ENCODE results near the gene TBPL2.
"Not testable (repeated sequence)": the region's sequence is repeated elsewhere in the genome, so short reads cannot be mapped to it uniquely, and the experiment has no call there.

Gene TBPL2

GRCh38 chr14:55438066-55438683, 2.2 kb downstream of the TBPL2 start:
- peak; percentile 61 for DNase-seq

- no peak for DNase-seq
Measured at GRCh38 chr14:55436931-55437330, 3.5 kb downstream of the TBPL2 start.

- no peak for DNase-seq
Measured at GRCh38 chr14:55436519-55436918, 3.9 kb downstream of the TBPL2 start.

- no peak for DNase-seq
Measured at GRCh38 chr14:55434805-55435174, 5.6 kb downstream of the TBPL2 start.

GRCh38 chr14:55433880-55434804, 6.3 kb downstream of the TBPL2 start:
- no peak for DNase-seq

GRCh38 chr14:55432628-55433027, 7.8 kb downstream of the TBPL2 start:
- DNase-seq = no peak

GRCh38 chr14:55430024-55430690, 10.3 kb downstream of the TBPL2 start:
- DNase-seq = peak; percentile 67

- DNase-seq = no peak
Measured at GRCh38 chr14:55427439-55427838, 13.0 kb downstream of the TBPL2 start.

GRCh38 chr14:55426891-55427290, 13.5 kb downstream of the TBPL2 start:
- DNase-seq = no peak

GRCh38 chr14:55425091-55425490, 15.3 kb downstream of the TBPL2 start:
- DNase-seq = no peak

- no peak for DNase-seq
Measured at GRCh38 chr14:55423969-55424368, 16.4 kb downstream of the TBPL2 start.

- DNase-seq = not testable (repeated sequence)
Measured at GRCh38 chr14:55422338-55422737, 18.1 kb downstream of the TBPL2 start.

- DNase-seq = no peak
Measured at GRCh38 chr14:55419663-55420062, 20.8 kb downstream of the TBPL2 start.

- DNase-seq = no peak
Measured at GRCh38 chr14:55418411-55418810, 22.0 kb downstream of the TBPL2 start.

GRCh38 chr14:55417955-55418354, 22.5 kb downstream of the TBPL2 start:
- no peak for DNase-seq

- no peak for DNase-seq
Measured at GRCh38 chr14:55416866-55417265, 23.6 kb downstream of the TBPL2 start.

GRCh38 chr14:55414551-55414950, 25.9 kb downstream of the TBPL2 start:
- DNase-seq = no peak

- no peak for DNase-seq
Measured at GRCh38 chr14:55412676-55413075, 27.7 kb downstream of the TBPL2 start.

GRCh38 chr14:55411426-55412389, 28.7 kb downstream of the TBPL2 start, which contains the start of gene ATG14:
Gene ATG14 (minus strand): TSS chr14:55411830. CDS start chr14:55411822, 8 bp downstream.
- DNase-seq = peak; percentile 88

GRCh38 chr14:55410876-55411275, 29.5 kb downstream of the TBPL2 start:
- DNase-seq = no peak

- DNase-seq = no peak
Measured at GRCh38 chr14:55404173-55404854, 36.1 kb downstream of the TBPL2 start.

GRCh38 chr14:55401751-55402150, 38.7 kb downstream of the TBPL2 start:
- DNase-seq = no peak

All from NCI-H1105 treated with DMSO at 0.1 percent for 48 hours (cell line).